GM12864 (cell line): ENCODE measurements around the gene PCDHGB1.
"Not testable (repeated sequence)": the region's sequence is repeated elsewhere in the genome, so short reads cannot be mapped to it uniquely, and the experiment has no call there.

Experiments
- DNase-seq: peaks from one replicate; pipeline ENCODE4 v3.0.0-alpha.2; 2011; ENCODE audit warnings: low read depth
- H3K4me3 ChIP-seq: 2 replicates; pipeline ENCODE4 v1.5.1; 2011; ENCODE audit warnings: mild to moderate bottlenecking, low read depth, low read length, control low read depth
- CTCF ChIP-seq: IDR thresholded peaks from 2 replicates; pipeline ENCODE4 v1.5.1; 2011; ENCODE audit warnings: low read depth, mild to moderate bottlenecking, moderate library complexity, low read length, control low read depth, inconsistent platforms; ENCODE audit errors: missing control alignments

The PCDHGB1 gene

GRCh38 chr5:141349917-141350619, at the start of gene PCDHGB1:
Gene PCDHGB1 (plus strand): TSS chr5:141350099. CDS start chr5:141350261, 162 bp downstream.
- H3K4me3 ChIP-seq: peak within 1 kb of the TSS; percentile 53
- TF ChIP-seq CTCF: peak; percentile 79
- DNase-seq: peak; percentile 55

GRCh38 chr5:141303756-141304155, 46.1 kb upstream of the PCDHGB1 start, which contains the start of gene SLC25A2:
Gene SLC25A2 (minus strand): TSS chr5:141304049. CDS start chr5:141303865, 184 bp downstream.
- TF ChIP-seq CTCF: no peak

GRCh38 chr5:141306630-141307029, 43.3 kb upstream of the PCDHGB1 start:
- no peak for DNase-seq
- TF ChIP-seq CTCF: no peak
- no peak overlapping the region for H3K4me3 ChIP-seq

More at GRCh38 chr5:141303756-141304155, 46.1 kb upstream of the PCDHGB1 start, which contains the start of gene SLC25A2:
- no peak within 1 kb of the TSS for H3K4me3 ChIP-seq
- no peak for DNase-seq

GRCh38 chr5:141313711-141314110, 36.2 kb upstream of the PCDHGB1 start:
- H3K4me3 ChIP-seq: no peak overlapping the region
- no peak for DNase-seq
- TF ChIP-seq CTCF: no peak

- not testable (repeated sequence) for DNase-seq, H3K4me3 ChIP-seq
These were observed 32.9 kb upstream of the PCDHGB1 start for GRCh38 chr5:141316963-141317362.

- TF ChIP-seq CTCF: no peak
- H3K4me3 ChIP-seq: no peak overlapping the region; the same call in 1 of the 2 replicates
- no peak for DNase-seq
These were observed 30.7 kb upstream of the PCDHGB1 start for GRCh38 chr5:141319202-141319601.

GRCh38 chr5:141319699-141320098, 30.2 kb upstream of the PCDHGB1 start:
- DNase-seq: no peak
- peak overlapping the region; percentile 85 for H3K4me3 ChIP-seq
- TF ChIP-seq CTCF: no peak
